Measurements from ENCODE around the gene PCNX3.

The PCNX3 gene

GRCh38 chr11:65619281-65619928 lies 3.8 kb downstream of the PCNX3 start:
- H3K4me3 ChIP-seq (replicated peaks in 1 of 2; ENCODE audit: low read depth in 2 of 2, low read length in 2 of 2): no peak overlapping the region
- no peak for DNase-seq (ENCODE audit: low read depth in 2 of 2)
- no peak for TF ChIP-seq CTCF (IDR thresholded peaks at IDR 0.05; ENCODE audit: low read depth, low read length)

GRCh38 chr11:65620666-65621065 lies 5.1 kb downstream of the PCNX3 start:
- TF ChIP-seq CTCF (IDR thresholded peaks at IDR 0.05; ENCODE audit: low read depth, low read length): no peak

GRCh38 chr11:65621460-65621859 lies 5.9 kb downstream of the PCNX3 start:
- DNase-seq (ENCODE audit: low read depth in 2 of 2): no peak
- no peak for TF ChIP-seq CTCF (IDR thresholded peaks at IDR 0.05; ENCODE audit: low read depth, low read length)
- H3K4me3 ChIP-seq (replicated peaks in 1 of 2; ENCODE audit: low read depth in 2 of 2, low read length in 2 of 2): no peak overlapping the region

More at GRCh38 chr11:65620666-65621065, 5.1 kb downstream of the PCNX3 start:
- DNase-seq (ENCODE audit: low read depth in 2 of 2): no peak
- H3K4me3 ChIP-seq (replicated peaks in 1 of 2; ENCODE audit: low read depth in 2 of 2, low read length in 2 of 2): no peak overlapping the region

- no peak overlapping the region for H3K4me3 ChIP-seq (replicated peaks in 1 of 2; ENCODE audit: low read depth in 2 of 2, low read length in 2 of 2)
- TF ChIP-seq CTCF (IDR thresholded peaks at IDR 0.05; ENCODE audit: low read depth, low read length): no peak
- DNase-seq (ENCODE audit: low read depth in 2 of 2): no peak
Measured at GRCh38 chr11:65622011-65622410, 6.4 kb downstream of the PCNX3 start.

GRCh38 chr11:65623177-65623576 lies 7.6 kb downstream of the PCNX3 start:
- DNase-seq (ENCODE audit: low read depth in 2 of 2): no peak
- TF ChIP-seq CTCF (IDR thresholded peaks at IDR 0.05; ENCODE audit: low read depth, low read length): no peak
- no peak overlapping the region for H3K4me3 ChIP-seq (replicated peaks in 1 of 2; ENCODE audit: low read depth in 2 of 2, low read length in 2 of 2)

GRCh38 chr11:65623852-65624616 lies 8.5 kb downstream of the PCNX3 start:
- no peak for TF ChIP-seq CTCF (IDR thresholded peaks at IDR 0.05; ENCODE audit: low read depth, low read length)
- no peak overlapping the region for H3K4me3 ChIP-seq (replicated peaks in 1 of 2; ENCODE audit: low read depth in 2 of 2, low read length in 2 of 2)
- no peak for DNase-seq (ENCODE audit: low read depth in 2 of 2)
